Liver (tissue), 9 donors: ENCODE results near the gene IQCC. TPM values are rescaled to one million over a fixed set of nuclear protein-coding genes. Genes with fewer than 3 reads are reported as not detected.

Source experiments
- DNase-seq: peaks from one replicate; pipeline ENCODE4 v3.0.0-alpha.2; 2017; ENCODE audit warnings: low spot score
- H3K27ac ChIP-seq, 2 donors: one replicate each; pipeline ENCODE4 v1.7.0; 2013; ENCODE audit warnings: inconsistent platforms in 2 of 2, low read length in 2 of 2, control low read depth in 1 of 2, low read depth in 1 of 2, mild to moderate bottlenecking in 1 of 2
- H3K27me3 ChIP-seq, 4 donors: one replicate each; pipeline versions ENCODE4 v1.6.1 to v1.7.0; 2013; ENCODE audit warnings: low read length in 3 of 4, inconsistent platforms in 1 of 4, mild to moderate bottlenecking in 1 of 4, moderate library complexity in 1 of 4; ENCODE audit not compliant: control insufficient read depth in 4 of 4, insufficient read depth in 4 of 4
- H3K36me3 ChIP-seq, 4 donors: one replicate each; pipeline versions ENCODE4 v1.6.1 to v1.7.0; 2013; ENCODE audit warnings: low read length in 3 of 4, mild to moderate bottlenecking in 3 of 4, low read depth in 1 of 4, moderate library complexity in 1 of 4; ENCODE audit not compliant: control insufficient read depth in 4 of 4, insufficient read depth in 3 of 4
- H3K4me1 ChIP-seq, 4 donors: one replicate each; pipeline versions ENCODE4 v1.6.1 to v1.7.0; 2013; ENCODE audit warnings: low read length in 3 of 4, mild to moderate bottlenecking in 3 of 4, moderate library complexity in 1 of 4; ENCODE audit not compliant: control insufficient read depth in 4 of 4, insufficient read depth in 4 of 4
- H3K4me3 ChIP-seq, 3 donors: one replicate each; pipeline versions ENCODE4 v1.6.1 to v1.7.0; 2013; ENCODE audit warnings: low read length in 3 of 3, control low read depth in 1 of 3, low read depth in 1 of 3, mild to moderate bottlenecking in 1 of 3
- H3K9ac ChIP-seq, 2 donors: one replicate each; pipeline ENCODE4 v1.7.0; 2013; ENCODE audit warnings: low read length in 2 of 2, mild to moderate bottlenecking in 2 of 2, moderate library complexity in 2 of 2, control low read depth in 1 of 2, low read depth in 1 of 2
- H3K9me3 ChIP-seq, 4 donors: one replicate each; pipeline versions ENCODE4 v1.6.1 to v1.7.0; 2013; ENCODE audit warnings: low read length in 3 of 4; ENCODE audit not compliant: control insufficient read depth in 4 of 4
- CTCF ChIP-seq: fragments of 150-350 bp; IDR thresholded peaks from 2 replicates; pipeline ENCODE4 v1.5.1; 2017; ENCODE audit warnings: improper control_type of control experiment, low read depth, low read length; ENCODE audit not compliant: missing input control
- EGR1 ChIP-seq, 2 donors: IDR thresholded peaks; 2 replicates each; pipeline ENCODE4 v1.6.1; 2016 to 2018; ENCODE audit warnings: antibody characterized with exemption in 2 of 2, low read depth in 2 of 2
- FOXA1 ChIP-seq: IDR thresholded peaks from 2 replicates; pipeline ENCODE4 v1.6.1; 2016; ENCODE audit warnings: antibody characterized with exemption
- FOXA2 ChIP-seq: IDR thresholded peaks from 2 replicates; pipeline ENCODE4 v1.6.1; 2016; ENCODE audit warnings: antibody characterized with exemption
- GABPA ChIP-seq, 2 donors: IDR thresholded peaks in 1 of 2; conservative IDR thresholded peaks in 1 of 2; 2 replicates each; pipeline ENCODE4 v1.6.1; 2016; ENCODE audit warnings: antibody characterized with exemption in 2 of 2, mild to moderate bottlenecking in 1 of 2, moderate library complexity in 1 of 2
- HNF4A ChIP-seq, 2 donors: conservative IDR thresholded peaks; 2 replicates each; pipeline ENCODE4 v1.6.1; 2016; ENCODE audit warnings: antibody characterized with exemption in 2 of 2, mild to moderate bottlenecking in 2 of 2
- HNF4G ChIP-seq: IDR thresholded peaks from 2 replicates; pipeline ENCODE4 v1.6.1; 2016; ENCODE audit warnings: antibody characterized with exemption
- JUND ChIP-seq, 2 donors: IDR thresholded peaks; 2 replicates each; pipeline ENCODE4 v1.6.1; 2016; ENCODE audit warnings: antibody characterized with exemption in 2 of 2
- NR2F2 ChIP-seq: IDR thresholded peaks from 2 replicates; pipeline ENCODE4 v1.6.1; 2016; ENCODE audit warnings: antibody characterized with exemption
- RAD21 ChIP-seq, 2 donors: IDR thresholded peaks; 2 replicates each; pipeline ENCODE4 v1.6.1; 2016; ENCODE audit warnings: antibody characterized with exemption in 2 of 2, mild to moderate bottlenecking in 2 of 2
- RXRA ChIP-seq, 2 donors: IDR thresholded peaks; 2 replicates each; pipeline ENCODE4 v1.6.1; 2017 to 2018; ENCODE audit warnings: antibody characterized with exemption in 2 of 2, mild to moderate bottlenecking in 1 of 2
- SP1 ChIP-seq: IDR thresholded peaks from 2 replicates; pipeline ENCODE4 v1.6.1; 2018; ENCODE audit warnings: antibody characterized with exemption, mild to moderate bottlenecking
- TAF1 ChIP-seq: conservative IDR thresholded peaks from 2 replicates; pipeline ENCODE4 v1.6.1; 2016; ENCODE audit warnings: antibody characterized with exemption, mild to moderate bottlenecking
- ZBTB33 ChIP-seq: IDR thresholded peaks from 2 replicates; pipeline ENCODE4 v1.6.1; 2016; ENCODE audit warnings: antibody characterized with exemption
- WGBS: extraction: QIAGEN DNeasy Blood & Tissue Kit; methylation state at CpG from one replicate; pipeline ENCODE4 v1.1.7; 2013; 5-methylcytosine and 5-hydroxymethylcytosine counted together
- polyA plus RNA-seq, 2 donors: library from polyadenylated mRNA; stranded (reverse) in 1 of 2; unstranded in 1 of 2; fragments of 200-250 nt in 1 of 2; fragments of >200 nt in 1 of 2; fragmentation: Nextera tagmentation in 1 of 2; extraction: Ambion mirVana in 1 of 2; gene quantifications; one replicate each; pipeline versions ENCODE4 v1.2.1 to v1.2.3, GENCODE V29; 2013 to 2015
- total RNA-seq, 2 donors: library from RNA; depleted of rRNA; stranded (reverse); fragments of >200 nt; gene quantifications; one replicate each; pipeline ENCODE4 v1.2.3, GENCODE V29; 2014
- TF ChIP-seq, protein P1 (sequence below): IDR thresholded peaks from 2 replicates; pipeline ENCODE4 v1.6.1; 2016; ENCODE audit warnings: antibody characterized with exemption
- TF ChIP-seq, protein P2 (sequence below): IDR thresholded peaks from 2 replicates; pipeline ENCODE4 v1.6.1; 2016; ENCODE audit warnings: antibody characterized with exemption
- donor health status: healthy.
- donor health status: healthy.
- donor health status: healthy.
- donor health status: healthy.
- donor health status: healthy.

IQCC gene
- total and polyA plus RNA-seq, 4 donors: 0.42 to 2.3 (median 0.61) TPM

DNA sequence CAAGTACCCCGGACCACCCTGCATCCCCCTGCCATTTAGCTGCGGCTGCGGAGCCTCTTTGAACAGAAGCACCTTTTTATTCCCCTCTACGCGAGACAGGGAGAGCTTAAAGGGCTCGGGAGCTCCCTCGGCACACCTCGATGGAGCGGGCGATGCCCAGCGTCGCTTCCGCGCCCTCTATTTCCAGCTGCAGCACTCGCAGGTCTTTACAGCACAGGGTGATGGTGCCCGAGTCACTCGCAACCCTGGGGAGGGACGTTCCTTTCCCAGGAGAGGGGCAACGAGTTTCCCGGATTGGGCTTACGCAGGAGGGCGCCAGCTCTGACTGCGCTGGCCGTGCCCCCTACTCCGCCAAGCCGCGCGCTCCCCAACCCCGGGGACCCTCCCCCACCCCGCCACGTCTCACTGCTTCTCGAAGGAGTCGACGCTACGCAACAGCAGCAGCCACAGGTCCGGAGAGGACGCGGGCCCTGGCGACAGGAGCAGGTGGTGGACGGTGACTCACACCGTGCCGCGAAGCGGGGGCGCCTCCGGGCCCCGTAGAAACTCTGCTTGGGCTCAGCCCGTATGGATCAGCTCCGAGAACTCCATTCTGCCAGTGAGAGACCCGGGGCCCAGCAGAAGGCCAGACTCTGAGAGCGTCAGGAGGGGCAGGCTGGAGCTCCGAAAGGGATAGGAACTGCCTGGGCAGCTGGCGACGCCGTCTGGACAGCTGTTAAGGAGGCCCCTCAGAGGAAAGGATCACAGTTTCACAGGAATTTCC lies 35.7 kb downstream of the IQCC start:
- H3K36me3 ChIP-seq: no peaks in the 10 kb centered on the region
- TF ChIP-seq SP1: no peak
- peak in 1 of 2 donors; percentile 9 for TF ChIP-seq RAD21 (IDR thresholded peaks at IDR 0.05)
- no peaks in the 10 kb centered on the region for H3K27me3 ChIP-seq
- H3K4me1 ChIP-seq: peaks cover 4 to 15% (median 11%) of the 10 kb centered on the region in 4 donors
- peak overlapping the region in 2 of 3 donors; percentile 59 to 61 for H3K4me3 ChIP-seq
- H3K9ac ChIP-seq: peak overlapping the region in 1 of 2 donors; percentile 21
- H3K27ac ChIP-seq: peak overlapping the region; percentile 40 to 67
- no peak for DNase-seq
- no peaks in the 10 kb centered on the region for H3K9me3 ChIP-seq
- WGBS: 9% methylated on average over 55 of the region's 55 CpGs

GRCh38 chr1:32242341-32242851 lies 36.9 kb downstream of the IQCC start:
- TF ChIP-seq SP1: no peak
- no peak for TF ChIP-seq NR2F2
- TF ChIP-seq GABPA (IDR thresholded peaks at IDR 0.05 in 1 of 2, conservative IDR thresholded peaks at IDR 0.05 in 1 of 2): no peak
- TF ChIP-seq RXRA (IDR thresholded peaks at IDR 0.05): no peak
- TF ChIP-seq, protein P1, sequence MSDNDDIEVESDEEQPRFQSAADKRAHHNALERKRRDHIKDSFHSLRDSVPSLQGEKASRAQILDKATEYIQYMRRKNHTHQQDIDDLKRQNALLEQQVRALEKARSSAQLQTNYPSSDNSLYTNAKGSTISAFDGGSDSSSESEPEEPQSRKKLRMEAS: no peak
- TF ChIP-seq JUND (IDR thresholded peaks at IDR 0.05): no peak
- no peak for TF ChIP-seq ZBTB33
- TF ChIP-seq RAD21 (IDR thresholded peaks at IDR 0.05): no peak
- no peak for TF ChIP-seq EGR1 (IDR thresholded peaks at IDR 0.05; ENCODE audit: low read depth in 2 of 2)
- no peak for TF ChIP-seq FOXA2
- no peak for TF ChIP-seq HNF4A (conservative IDR thresholded peaks at IDR 0.05)
- no peak for TF ChIP-seq CTCF
- TF ChIP-seq HNF4G: no peak
- no peak for TF ChIP-seq FOXA1
- Histone ChIP-seq H3K9ac (peak overlapping the region in 1 of 2 donors; percentile 31), H3K36me3 (no peaks in the 10 kb centered on the region), H3K4me1 (peaks cover 4 to 15% (median 11%) of the 10 kb centered on the region in 4 donors), H3K4me3 (no peak overlapping the region), H3K27ac (peak overlapping the region in 1 of 2 donors; percentile 12), H3K9me3 (no peaks in the 10 kb centered on the region), H3K27me3 (no peaks in the 10 kb centered on the region)
- DNase-seq: no peak
- 58% methylated on average over 7 of the region's 7 CpGs for WGBS

GRCh38 chr1:32246888-32247273 lies 41.4 kb downstream of the IQCC start, which contains the start of gene FAM167B:
FAM167B (plus strand) TSS chr1:32247222; CDS start chr1:32247422, 200 bp downstream.
- DNase-seq: no peak
- Histone ChIP-seq H3K27me3 (no peaks in the 10 kb centered on the region), H3K27ac (peak within 1 kb of the TSS; percentile 63 to 66), H3K4me3 (no peak within 1 kb of the TSS), H3K4me1 (peaks cover 3 to 18% (median 10%) of the 10 kb centered on the region in 4 donors), H3K9me3 (no peaks in the 10 kb centered on the region), H3K9ac (peak within 1 kb of the TSS in 1 of 2 donors; percentile 47), H3K36me3 (no peaks in the 10 kb centered on the region)
- 72% methylated on average over 3 of the region's 3 CpGs for WGBS
- TF ChIP-seq CTCF: no peak
- TF ChIP-seq, protein P2, sequence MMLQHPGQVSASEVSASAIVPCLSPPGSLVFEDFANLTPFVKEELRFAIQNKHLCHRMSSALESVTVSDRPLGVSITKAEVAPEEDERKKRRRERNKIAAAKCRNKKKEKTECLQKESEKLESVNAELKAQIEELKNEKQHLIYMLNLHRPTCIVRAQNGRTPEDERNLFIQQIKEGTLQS: no peak
- TF ChIP-seq RAD21 (IDR thresholded peaks at IDR 0.05): no peak
- TF ChIP-seq ZBTB33: no peak
- TF ChIP-seq, protein P1: peak; percentile 27
- TF ChIP-seq GABPA (IDR thresholded peaks at IDR 0.05 in 1 of 2, conservative IDR thresholded peaks at IDR 0.05 in 1 of 2): no peak
- TF ChIP-seq SP1: peak; percentile 54
- TF ChIP-seq FOXA1: no peak
- TF ChIP-seq HNF4G: no peak
- TF ChIP-seq FOXA2: no peak
- TF ChIP-seq NR2F2: peak; percentile 81
- no peak for TF ChIP-seq HNF4A (conservative IDR thresholded peaks at IDR 0.05)
- TF ChIP-seq EGR1 (IDR thresholded peaks at IDR 0.05; ENCODE audit: low read depth in 2 of 2): no peak
- TF ChIP-seq TAF1: no peak
